Duodenal mucosa (tissue), 2 donors: ENCODE results near the gene ANTXR1.

Experiments
- H3K27ac ChIP-seq: one replicate; pipeline ENCODE4 v1.7.0; 2013; ENCODE audit warnings: low read depth, low read length
- H3K27me3 ChIP-seq, 2 donors: one replicate each; pipeline ENCODE4 v1.7.0; 2013; ENCODE audit warnings: low read length in 2 of 2, control low read depth in 1 of 2; ENCODE audit not compliant: insufficient read depth in 2 of 2, control insufficient read depth in 1 of 2
- H3K36me3 ChIP-seq, 2 donors: one replicate each; pipeline ENCODE4 v1.7.0; 2013; ENCODE audit warnings: low read length in 2 of 2, control low read depth in 1 of 2; ENCODE audit not compliant: insufficient read depth in 2 of 2, control insufficient read depth in 1 of 2
- H3K4me1 ChIP-seq, 2 donors: one replicate each; pipeline ENCODE4 v1.7.0; 2013; ENCODE audit warnings: low read length in 2 of 2, control low read depth in 1 of 2; ENCODE audit not compliant: insufficient read depth in 2 of 2, control insufficient read depth in 1 of 2
- H3K4me3 ChIP-seq, 2 donors: one replicate each; pipeline ENCODE4 v1.7.0; 2013; ENCODE audit warnings: low read length in 2 of 2, low read depth in 1 of 2
- H3K9ac ChIP-seq, 2 donors: one replicate each; pipeline ENCODE4 v1.7.0; 2013; ENCODE audit warnings: low read length in 2 of 2, low read depth in 1 of 2
- H3K9me3 ChIP-seq, 2 donors: one replicate each; pipeline ENCODE4 v1.7.0; 2013; ENCODE audit warnings: low read length in 2 of 2, control low read depth in 1 of 2; ENCODE audit not compliant: control insufficient read depth in 1 of 2

The ANTXR1 gene

GRCh38 chr2:69050802-69051201 is 37.8 kb downstream of the ANTXR1 start:
- Histone ChIP-seq H3K36me3 (no peaks in the 10 kb centered on the region), H3K4me1 (no peaks in the 10 kb centered on the region), H3K9ac (no peak overlapping the region), H3K27ac (no peak overlapping the region), H3K27me3 (no peaks in the 10 kb centered on the region), H3K4me3 (no peak overlapping the region), H3K9me3 (no peaks in the 10 kb centered on the region)

- Histone ChIP-seq H3K36me3 (no peaks in the 10 kb centered on the region), H3K27ac (no peak overlapping the region), H3K9me3 (no peaks in the 10 kb centered on the region), H3K4me1 (no peaks in the 10 kb centered on the region), H3K9ac (no peak overlapping the region), H3K4me3 (no peak overlapping the region), H3K27me3 (no peaks in the 10 kb centered on the region)
These were observed 40.5 kb downstream of the ANTXR1 start for GRCh38 chr2:69053416-69053965.

GRCh38 chr2:69054431-69054830 is 41.5 kb downstream of the ANTXR1 start:
- H3K27ac ChIP-seq = no peak overlapping the region

GRCh38 chr2:69055688-69056470 is 42.9 kb downstream of the ANTXR1 start:
- no peak overlapping the region for H3K27ac ChIP-seq
- H3K9me3 ChIP-seq = no peaks in the 10 kb centered on the region
- no peaks in the 10 kb centered on the region for H3K36me3 ChIP-seq
- no peaks in the 10 kb centered on the region for H3K27me3 ChIP-seq
- no peaks in the 10 kb centered on the region for H3K4me1 ChIP-seq
- no peak overlapping the region for H3K4me3 ChIP-seq
- no peak overlapping the region for H3K9ac ChIP-seq

More at GRCh38 chr2:69054431-69054830, 41.5 kb downstream of the ANTXR1 start:
- Histone ChIP-seq H3K27me3 (no peaks in the 10 kb centered on the region), H3K9ac (no peak overlapping the region), H3K4me1 (no peaks in the 10 kb centered on the region), H3K4me3 (no peak overlapping the region), H3K9me3 (no peaks in the 10 kb centered on the region), H3K36me3 (no peaks in the 10 kb centered on the region)

- Histone ChIP-seq H3K36me3 (no peaks in the 10 kb centered on the region), H3K27me3 (no peaks in the 10 kb centered on the region), H3K9ac (no peak overlapping the region), H3K27ac (no peak overlapping the region), H3K9me3 (no peaks in the 10 kb centered on the region), H3K4me1 (peaks cover 6 to 9% of the 10 kb centered on the region in 2 donors), H3K4me3 (no peak overlapping the region)
These were observed 44.7 kb downstream of the ANTXR1 start for GRCh38 chr2:69057660-69058059.

GRCh38 chr2:69059731-69060290 is 46.8 kb downstream of the ANTXR1 start:
- Histone ChIP-seq H3K4me3 (no peak overlapping the region), H3K27ac (no peak overlapping the region), H3K36me3 (no peaks in the 10 kb centered on the region), H3K27me3 (no peaks in the 10 kb centered on the region), H3K9me3 (no peaks in the 10 kb centered on the region), H3K4me1 (peaks cover 6 to 12% of the 10 kb centered on the region in 2 donors), H3K9ac (no peak overlapping the region)

GRCh38 chr2:69060938-69061501 is 48.0 kb downstream of the ANTXR1 start:
- no peaks in the 10 kb centered on the region for H3K36me3 ChIP-seq
- peaks cover 6 to 12% of the 10 kb centered on the region in 2 donors for H3K4me1 ChIP-seq
- no peak overlapping the region for H3K27ac ChIP-seq
- no peaks in the 10 kb centered on the region for H3K9me3 ChIP-seq
- H3K4me3 ChIP-seq = no peak overlapping the region
- H3K27me3 ChIP-seq = no peaks in the 10 kb centered on the region
- no peak overlapping the region for H3K9ac ChIP-seq

- no peak overlapping the region for H3K27ac ChIP-seq
- no peaks in the 10 kb centered on the region for H3K27me3 ChIP-seq
- peaks cover 6 to 12% of the 10 kb centered on the region in 2 donors for H3K4me1 ChIP-seq
- no peak overlapping the region for H3K4me3 ChIP-seq
- H3K9me3 ChIP-seq = no peaks in the 10 kb centered on the region
- no peak overlapping the region for H3K9ac ChIP-seq
- H3K36me3 ChIP-seq = no peaks in the 10 kb centered on the region
These were observed 48.5 kb downstream of the ANTXR1 start for GRCh38 chr2:69061525-69061924.

- Histone ChIP-seq H3K27me3 (no peaks in the 10 kb centered on the region), H3K9me3 (no peaks in the 10 kb centered on the region), H3K4me3 (no peak overlapping the region), H3K36me3 (no peaks in the 10 kb centered on the region), H3K9ac (no peak overlapping the region), H3K4me1 (peaks cover 6 to 12% of the 10 kb centered on the region in 2 donors), H3K27ac (no peak overlapping the region)
These were observed 49.5 kb downstream of the ANTXR1 start for GRCh38 chr2:69062307-69062962.
